Activated T-cell treated with anti-CD3 and anti-CD28 coated beads for 48 hours (primary cell): ENCODE data around the gene TTLL5.

Source experiments
- DNase-seq: peaks from one replicate; pipeline ENCODE4 v3.0.0-alpha.2; 2020; ENCODE audit warnings: low read depth

Gene TTLL5

GRCh38 chr14:75742867-75743266, 81.8 kb downstream of the TTLL5 start:
- no peak for DNase-seq

GRCh38 chr14:75747899-75748298, 86.9 kb downstream of the TTLL5 start:
- DNase-seq, result no peak

- DNase-seq, result no peak
These were observed 87.3 kb downstream of the TTLL5 start for GRCh38 chr14:75748336-75748735.

DNA sequence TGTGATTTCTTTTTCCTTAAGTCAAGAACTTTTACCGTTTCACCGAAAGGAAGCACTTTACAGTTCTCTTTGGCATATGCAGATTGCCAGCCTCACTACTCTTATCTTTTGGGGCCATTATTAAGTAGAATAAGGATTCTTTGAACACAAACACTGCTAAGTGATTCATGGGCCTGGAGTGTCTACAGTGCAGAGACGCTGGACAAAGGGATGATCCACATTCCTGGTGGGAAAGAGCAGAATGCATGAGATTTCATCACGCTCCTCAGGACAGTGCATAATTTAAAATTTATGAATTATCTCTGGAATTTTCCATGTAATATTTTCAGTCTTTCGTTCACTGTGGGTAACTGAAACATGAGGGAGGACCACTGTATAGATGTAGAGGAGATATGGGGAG, 90.2 kb downstream of the TTLL5 start:
- DNase-seq, result no peak

DNA sequence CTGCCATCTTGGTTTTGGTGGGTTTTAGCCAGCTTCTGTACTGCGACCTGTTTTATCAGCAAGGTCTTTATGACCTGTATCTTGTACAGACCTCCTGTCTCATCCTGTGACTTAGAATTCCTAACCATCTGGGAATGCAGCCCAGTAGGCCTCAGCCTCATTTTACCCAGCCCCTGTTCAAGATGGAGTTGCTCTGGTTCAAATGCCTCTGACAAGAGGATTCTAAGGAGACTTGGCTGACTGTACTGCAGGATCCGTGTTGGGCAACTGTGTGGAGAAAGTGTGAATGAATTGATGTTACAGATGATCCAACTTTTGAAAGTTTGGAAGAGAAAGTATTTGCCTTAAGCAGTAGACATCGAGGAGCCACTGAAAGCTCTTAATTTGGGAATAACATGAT, 91.0 kb downstream of the TTLL5 start:
- no peak for DNase-seq

GRCh38 chr14:75752907-75753594, 92.0 kb downstream of the TTLL5 start:
- DNase-seq, result no peak

- no peak for DNase-seq
These were observed 92.7 kb downstream of the TTLL5 start for GRCh38 chr14:75753696-75754095.

GRCh38 chr14:75757644-75758402, 96.8 kb downstream of the TTLL5 start:
- no peak for DNase-seq

- no peak for DNase-seq
These were observed 103.0 kb downstream of the TTLL5 start for GRCh38 chr14:75764020-75764419.

DNA sequence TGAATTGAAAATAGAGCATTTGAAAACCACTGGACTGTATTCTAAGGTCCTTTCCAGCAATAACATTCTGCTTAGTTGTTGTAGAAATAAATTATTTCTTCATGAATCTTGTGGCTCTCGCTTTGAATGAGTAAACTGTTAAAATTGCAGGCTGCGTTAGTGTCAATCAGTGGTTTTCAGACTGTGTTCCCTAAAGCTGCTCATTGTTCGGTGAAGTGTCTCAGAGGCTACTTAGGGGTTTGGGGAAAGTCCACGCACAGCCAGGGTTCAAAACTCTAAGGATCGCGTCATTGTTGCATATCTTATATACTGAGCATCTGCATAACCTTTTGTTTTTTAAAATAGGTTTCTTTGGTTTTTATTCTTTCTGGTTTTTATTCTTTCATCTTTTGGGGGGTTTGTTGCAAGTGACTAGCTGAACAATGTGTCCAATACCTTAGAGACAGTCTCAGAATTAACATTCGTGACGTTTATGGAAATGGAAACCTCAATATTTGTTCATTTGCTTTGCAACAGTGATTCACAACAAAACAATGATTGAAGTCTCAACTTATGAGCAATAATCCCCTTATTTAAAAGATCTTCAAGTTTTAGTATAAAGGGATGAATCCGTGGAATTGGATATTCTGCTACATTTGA, 108.1 kb downstream of the TTLL5 start:
- no peak for DNase-seq

DNA sequence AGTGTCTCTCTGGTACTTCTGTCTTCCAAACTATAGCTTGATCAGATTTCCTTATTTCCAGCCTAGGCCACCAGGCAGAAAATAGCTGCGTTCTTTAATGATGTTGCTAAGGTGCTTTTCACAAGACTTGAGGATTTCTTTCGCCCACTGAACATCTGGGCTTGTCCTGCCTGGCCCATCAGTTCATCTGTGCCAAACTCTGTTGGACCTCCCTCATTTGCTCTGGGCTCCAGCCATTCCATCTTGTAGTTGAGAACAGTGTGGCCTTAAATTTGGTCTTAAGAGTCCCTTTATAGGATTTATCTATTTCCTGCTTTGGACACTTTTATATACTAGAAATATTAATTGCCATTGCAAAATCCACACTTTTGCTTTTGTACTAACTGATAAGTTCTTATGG, 109.6 kb downstream of the TTLL5 start:
- DNase-seq, result no peak

DNA sequence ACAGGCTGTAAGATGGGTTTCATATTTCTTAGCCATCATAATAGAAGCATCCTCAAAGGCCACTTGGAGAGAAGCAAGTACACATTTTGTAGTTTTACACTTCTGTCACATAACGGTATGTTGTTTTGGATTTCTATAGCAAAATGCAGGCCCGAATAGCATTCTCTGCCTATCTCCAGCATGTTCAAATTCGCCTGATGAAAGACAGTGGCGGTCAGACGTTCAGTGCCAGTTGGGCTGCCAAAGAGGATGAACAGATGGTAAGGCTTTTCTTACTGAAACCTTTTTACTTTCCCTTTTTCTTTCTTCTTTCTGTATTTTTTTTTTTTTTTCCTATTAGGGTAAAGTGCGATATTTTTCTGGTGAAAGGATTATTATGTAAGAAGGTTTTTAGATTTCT, 110.5 kb downstream of the TTLL5 start:
- DNase-seq, result no peak

DNA sequence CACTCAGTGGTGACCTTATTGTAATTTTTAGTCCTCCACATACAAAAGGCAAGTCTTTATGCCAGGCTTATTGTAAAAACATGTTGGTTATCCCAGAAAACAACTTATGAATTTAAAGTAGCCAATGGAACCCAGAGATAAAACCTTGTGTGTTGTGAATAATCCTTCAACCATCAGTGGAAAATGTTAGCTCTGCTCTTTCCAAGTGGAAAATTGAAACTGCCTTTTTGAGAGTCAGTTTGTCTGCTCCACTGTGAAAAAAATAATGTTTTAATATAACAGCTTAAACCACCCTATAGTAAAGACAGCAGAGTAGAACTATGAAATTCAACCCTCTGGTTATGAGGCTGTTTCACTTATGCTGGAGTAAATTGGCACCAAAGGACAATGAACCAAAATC, 112.0 kb downstream of the TTLL5 start:
- DNase-seq, result no peak

DNA sequence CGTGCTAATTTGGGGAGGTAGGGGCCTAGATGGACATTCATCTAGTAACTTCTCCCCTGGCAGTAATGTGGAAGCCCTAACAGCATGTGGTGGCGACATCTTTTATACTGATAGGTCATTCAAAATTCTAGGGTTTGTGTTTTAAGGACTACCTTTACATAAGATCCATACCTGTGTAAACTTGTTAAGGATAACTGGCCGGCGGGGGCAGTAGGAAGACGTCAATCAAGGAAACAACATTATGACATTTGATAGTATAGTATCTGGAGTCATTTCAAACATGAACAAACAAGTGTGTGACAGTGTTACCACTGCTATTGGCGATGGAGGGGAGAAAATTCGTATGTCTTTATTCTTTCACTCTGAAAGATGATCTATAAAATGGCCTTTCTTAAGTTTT, 120.0 kb downstream of the TTLL5 start:
- no peak for DNase-seq

- no peak for DNase-seq
These were observed 122.1 kb downstream of the TTLL5 start for GRCh38 chr14:75783184-75783583.

DNA sequence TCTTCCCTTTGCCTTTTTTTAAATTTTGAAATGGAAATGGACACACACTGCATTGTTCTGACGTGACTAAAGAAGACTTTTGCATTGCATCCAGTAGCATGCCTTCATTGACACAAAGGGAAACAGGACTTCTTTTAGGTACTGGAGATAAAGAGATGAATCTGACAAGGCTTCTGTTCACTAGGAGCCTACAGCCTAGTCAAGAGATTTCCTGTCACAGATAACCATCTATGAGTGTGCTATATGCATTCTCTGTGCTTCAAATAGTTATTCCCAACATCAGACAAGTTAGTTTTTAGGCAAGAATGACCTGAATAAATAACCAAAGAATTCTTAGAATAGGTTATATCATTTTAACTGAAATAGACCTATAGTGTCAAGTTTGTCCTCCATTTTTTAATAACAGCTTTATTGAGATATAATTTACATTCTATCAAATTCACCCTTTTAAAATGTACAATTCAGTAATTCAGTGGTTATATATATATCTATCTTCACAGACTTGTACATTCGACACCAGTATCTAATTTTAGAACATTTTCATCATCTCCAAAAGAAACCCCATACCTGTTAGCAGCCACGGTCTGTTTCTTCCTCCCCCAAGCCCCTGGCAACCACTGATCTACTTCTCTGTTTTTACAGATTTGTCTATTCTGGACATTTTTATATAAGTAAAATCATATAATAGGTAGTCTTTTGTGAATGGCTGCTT, 122.7 kb downstream of the TTLL5 start:
- DNase-seq, result no peak

DNA sequence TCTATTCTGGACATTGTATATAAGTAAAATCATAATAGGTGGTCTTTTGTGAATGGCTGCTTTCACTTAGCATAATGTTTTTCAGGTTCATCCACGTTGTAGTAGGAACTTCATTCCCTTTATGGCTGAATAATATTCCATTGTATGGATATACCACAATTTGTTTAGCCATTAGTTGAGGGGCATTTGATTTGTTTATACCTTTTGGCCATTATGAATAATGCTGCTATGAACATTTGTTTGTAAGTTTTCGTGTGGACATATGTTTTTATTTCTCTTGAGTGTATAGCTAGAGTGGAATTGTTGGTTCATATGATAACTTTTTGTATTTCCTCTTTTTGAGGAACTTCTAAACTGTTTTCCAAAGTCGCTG, 123.3 kb downstream of the TTLL5 start:
- DNase-seq, result no peak

- DNase-seq, result no peak
These were observed 132.8 kb downstream of the TTLL5 start for GRCh38 chr14:75793806-75794205.

DNA sequence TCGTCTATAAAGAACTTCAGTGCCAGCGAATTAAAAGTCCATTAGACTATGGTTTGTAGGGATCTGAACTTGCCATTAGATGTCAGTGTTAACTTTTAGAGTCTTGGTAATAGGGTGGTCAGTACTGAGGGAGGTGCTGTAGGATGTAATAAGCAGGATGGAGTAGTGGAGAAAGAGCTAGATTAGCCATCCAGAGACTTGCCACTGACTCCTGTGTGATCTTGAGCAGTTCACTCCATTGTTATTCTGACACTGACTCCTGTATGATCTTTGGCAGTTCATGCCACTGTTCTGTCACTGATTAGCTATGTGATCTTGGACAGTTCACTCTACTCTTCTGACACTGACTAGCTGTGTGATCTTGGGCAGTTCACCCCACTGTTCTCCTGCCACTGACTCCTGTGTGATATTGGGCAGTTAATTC, 133.6 kb downstream of the TTLL5 start:
- no peak for DNase-seq

DNA sequence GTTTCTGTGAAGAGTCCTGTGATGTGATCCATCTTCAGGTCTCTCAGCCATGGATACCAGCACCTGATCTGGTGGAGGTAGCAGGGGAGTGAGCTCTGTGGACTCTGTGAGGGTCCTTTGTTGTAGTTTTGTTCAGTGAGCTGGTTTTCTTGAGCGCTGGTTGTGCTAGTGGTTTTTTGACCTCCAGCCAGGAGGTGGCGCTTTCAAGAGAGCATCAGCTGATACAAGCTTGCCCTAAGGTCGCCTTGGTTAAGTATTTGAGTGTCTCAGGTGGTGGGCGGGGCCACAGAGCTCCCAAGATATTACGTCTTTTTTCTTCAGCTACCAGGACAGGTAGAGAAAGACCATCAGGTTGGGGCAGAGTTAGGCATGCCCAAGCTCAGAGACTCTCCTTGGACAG, 139.7 kb downstream of the TTLL5 start:
- DNase-seq, result no peak

- no peak for DNase-seq
These were observed 141.4 kb downstream of the TTLL5 start for GRCh38 chr14:75802486-75802885.

GRCh38 chr14:75803765-75804164, 142.7 kb downstream of the TTLL5 start:
- DNase-seq, result no peak
